ENCODE measurements around the gene SMTNL1. TPM values are rescaled to one million over a fixed set of nuclear protein-coding genes. Genes with fewer than 3 reads are reported as not detected.
A peak's percentile ranks its signal among the peaks of the same experiment; 100 is the strongest.

SMTNL1 gene
- total RNA-seq, 1 experiment from 2014 or later: not detected

- DNase-seq (ENCODE audit: low read depth): no peak
Observed at GRCh38 chr11:57588046-57588710, 50.8 kb downstream of the SMTNL1 start.

- DNase-seq (ENCODE audit: low read depth): no peak
Observed at GRCh38 chr11:57596266-57596885, 59.0 kb downstream of the SMTNL1 start.

GRCh38 chr11:57597461-57597915 is 60.1 kb downstream of the SMTNL1 start, which contains the start of gene SERPING1:
TSS of gene SERPING1 (plus strand) at chr11:57597685. CDS start at chr11:57598271, 586 bp downstream.
- DNase-seq (ENCODE audit: low read depth): no peak

DNA sequence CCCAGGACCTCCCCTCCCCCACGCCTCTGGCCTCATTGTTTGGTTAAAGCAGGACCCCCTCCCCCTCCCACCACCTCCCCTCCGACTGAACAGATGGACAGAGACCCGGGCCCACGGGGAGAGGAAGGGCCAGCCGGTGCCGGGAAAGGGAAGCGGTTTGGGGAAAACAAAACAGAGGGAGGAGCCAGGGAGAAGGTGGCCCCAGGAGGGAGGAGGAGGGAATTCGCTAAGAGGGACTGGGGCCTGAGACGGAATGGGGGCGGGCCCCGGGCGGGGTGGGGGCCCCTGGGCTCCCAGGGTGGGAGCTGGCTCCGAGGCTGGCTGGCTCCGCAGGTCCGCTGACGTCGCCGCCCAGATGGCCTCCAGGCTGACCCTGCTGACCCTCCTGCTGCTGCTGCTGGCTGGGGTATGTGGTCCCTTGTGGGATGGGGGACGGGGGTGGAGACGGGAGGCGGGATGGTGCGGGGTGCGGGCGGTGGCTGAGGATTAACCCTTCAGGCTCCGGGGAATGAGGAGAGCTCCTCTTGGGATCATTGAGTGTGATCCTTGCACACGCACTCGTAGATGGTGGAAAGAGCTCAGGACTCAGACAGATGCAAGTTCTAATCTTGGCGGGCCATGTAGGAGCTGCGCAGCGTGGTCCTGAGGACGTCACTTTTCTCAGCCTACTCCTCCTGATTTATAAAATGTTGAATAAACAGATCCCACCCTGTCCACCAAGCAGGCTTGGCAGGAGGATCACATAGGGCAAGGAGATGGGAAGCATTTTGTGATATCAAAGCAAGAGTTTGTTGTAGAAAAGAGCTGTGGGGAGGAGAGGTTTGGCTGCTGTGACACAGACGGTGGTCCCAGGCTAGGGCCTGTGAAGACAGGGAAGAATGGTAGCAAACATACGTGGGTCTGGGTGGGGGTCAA is 60.8 kb downstream of the SMTNL1 start:
- DNase-seq (ENCODE audit: low read depth): peak; percentile 23

- no peak for DNase-seq (ENCODE audit: low read depth)
Observed at GRCh38 chr11:57598831-57599155, 61.4 kb downstream of the SMTNL1 start.

GRCh38 chr11:57599381-57599780 is 62.0 kb downstream of the SMTNL1 start:
- no peak for DNase-seq (ENCODE audit: low read depth)

Other genes starting within 250 kb of the SMTNL1 start
- gene TNKS1BP1, start 212.6 kb upstream of the SMTNL1 start, total RNA-seq (2014; rRNA removed; shearing (Covaris generic)): 16.2 and 17.8 TPM in 2 replicates
- 202 and 241 TPM in 2 replicates for gene SSRP1, start 201.7 kb upstream of the SMTNL1 start, total RNA-seq (2014; rRNA removed; shearing (Covaris generic))
- gene P2RX3, start 199.2 kb upstream of the SMTNL1 start, total RNA-seq (2014; rRNA removed; shearing (Covaris generic)): not detected in 2 replicates
- not detected in 2 replicates for gene PRG3, start 156.4 kb upstream of the SMTNL1 start, total RNA-seq (2014; rRNA removed; shearing (Covaris generic))
- gene PRG2, start 146.9 kb upstream of the SMTNL1 start, total RNA-seq (2014; rRNA removed; shearing (Covaris generic)): not detected in 2 replicates
- 122 and 135 TPM in 2 replicates for gene SLC43A3, start 110.5 kb upstream of the SMTNL1 start, total RNA-seq (2014; rRNA removed; shearing (Covaris generic))
- 0.23 TPM in 1 of 2 replicates, not detected in the other for gene RTN4RL2, start 77.1 kb upstream of the SMTNL1 start, total RNA-seq (2014; rRNA removed; shearing (Covaris generic))
- gene SLC43A1, start 21.9 kb upstream of the SMTNL1 start, total RNA-seq (2014; rRNA removed; shearing (Covaris generic)): 5.6 and 9.0 TPM in 2 replicates
- 164 and 188 TPM in 2 replicates for gene TIMM10, start 6.8 kb upstream of the SMTNL1 start, total RNA-seq (2014; rRNA removed; shearing (Covaris generic))
- 22.4 and 29.8 TPM in 2 replicates for gene UBE2L6, start 30.1 kb downstream of the SMTNL1 start, total RNA-seq (2014; rRNA removed; shearing (Covaris generic))
- 4.6 TPM in 1 of 2 replicates, not detected in the other for gene SERPING1, start 60.1 kb downstream of the SMTNL1 start, total RNA-seq (2014; rRNA removed; shearing (Covaris generic))
- gene YPEL4, start 112.3 kb downstream of the SMTNL1 start, total RNA-seq (2014; rRNA removed; shearing (Covaris generic)): not detected in 2 replicates
- gene CLP1, start 120.2 kb downstream of the SMTNL1 start, total RNA-seq (2014; rRNA removed; shearing (Covaris generic)): 27.7 and 38.4 TPM in 2 replicates
- 27.7 and 28.0 TPM in 2 replicates for gene ZDHHC5, start 130.5 kb downstream of the SMTNL1 start, total RNA-seq (2014; rRNA removed; shearing (Covaris generic))
- gene MED19, start 174.6 kb downstream of the SMTNL1 start, total RNA-seq (2014; rRNA removed; shearing (Covaris generic)): 22.1 and 24.2 TPM in 2 replicates
- 161 and 167 TPM in 2 replicates for gene TMX2, start 175.0 kb downstream of the SMTNL1 start, total RNA-seq (2014; rRNA removed; shearing (Covaris generic))
- gene SELENOH, start 203.9 kb downstream of the SMTNL1 start, total RNA-seq (2014; rRNA removed; shearing (Covaris generic)): 220 and 290 TPM in 2 replicates
- not detected in 2 replicates for gene BTBD18, start 214.2 kb downstream of the SMTNL1 start, total RNA-seq (2014; rRNA removed; shearing (Covaris generic))
- gene CTNND1, start 224.2 kb downstream of the SMTNL1 start, total RNA-seq (2014; rRNA removed; shearing (Covaris generic)): 75.8 and 78.8 TPM in 2 replicates

Measured in Daoy (cell line).